ENCODE data around the gene TNKS1BP1.
"Not testable (repeated sequence)": the region's sequence is repeated elsewhere in the genome, so short reads cannot be mapped to it uniquely, and the experiment has no call there.

The TNKS1BP1 gene

DNA sequence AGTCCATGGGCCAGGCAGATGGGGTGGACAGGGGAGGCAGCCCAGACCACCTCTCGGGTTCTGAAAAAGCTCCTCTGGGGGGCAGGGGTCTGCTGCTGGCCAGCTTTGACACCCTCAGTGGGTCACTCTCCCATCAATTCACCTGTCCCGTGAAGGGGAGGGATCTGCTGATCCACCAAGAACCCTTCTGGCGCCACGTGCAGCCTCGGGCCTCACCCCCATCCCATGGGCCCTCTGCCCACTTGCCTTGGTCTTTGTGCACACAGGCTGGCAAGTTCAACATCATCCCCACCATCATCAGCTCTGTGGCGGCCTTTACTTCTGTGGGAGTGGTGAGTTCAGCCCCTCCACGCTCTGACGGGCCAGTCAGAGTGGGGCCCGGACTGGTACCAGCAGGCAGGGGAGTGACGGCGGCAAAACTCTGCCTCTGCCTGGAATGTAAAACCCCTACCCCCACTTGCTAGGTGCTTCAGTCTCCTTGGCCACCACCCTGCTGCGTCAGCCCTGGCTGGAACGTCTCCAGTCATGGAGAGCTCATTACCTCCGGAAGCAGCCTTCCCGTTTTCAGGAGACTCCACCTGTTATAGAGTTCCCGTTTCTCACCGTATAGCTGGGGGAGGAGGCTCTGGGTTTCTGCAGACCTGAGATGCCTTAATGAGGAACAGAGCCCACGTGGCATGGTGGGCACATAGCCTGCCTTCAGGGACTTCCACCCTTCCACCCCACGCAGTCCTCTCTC, 43.5 kb upstream of the TNKS1BP1 start:
- H3K4me3 ChIP-seq (ENCODE audit: low read depth, low read length) = no peak overlapping the region
- TF ChIP-seq, protein P1, sequence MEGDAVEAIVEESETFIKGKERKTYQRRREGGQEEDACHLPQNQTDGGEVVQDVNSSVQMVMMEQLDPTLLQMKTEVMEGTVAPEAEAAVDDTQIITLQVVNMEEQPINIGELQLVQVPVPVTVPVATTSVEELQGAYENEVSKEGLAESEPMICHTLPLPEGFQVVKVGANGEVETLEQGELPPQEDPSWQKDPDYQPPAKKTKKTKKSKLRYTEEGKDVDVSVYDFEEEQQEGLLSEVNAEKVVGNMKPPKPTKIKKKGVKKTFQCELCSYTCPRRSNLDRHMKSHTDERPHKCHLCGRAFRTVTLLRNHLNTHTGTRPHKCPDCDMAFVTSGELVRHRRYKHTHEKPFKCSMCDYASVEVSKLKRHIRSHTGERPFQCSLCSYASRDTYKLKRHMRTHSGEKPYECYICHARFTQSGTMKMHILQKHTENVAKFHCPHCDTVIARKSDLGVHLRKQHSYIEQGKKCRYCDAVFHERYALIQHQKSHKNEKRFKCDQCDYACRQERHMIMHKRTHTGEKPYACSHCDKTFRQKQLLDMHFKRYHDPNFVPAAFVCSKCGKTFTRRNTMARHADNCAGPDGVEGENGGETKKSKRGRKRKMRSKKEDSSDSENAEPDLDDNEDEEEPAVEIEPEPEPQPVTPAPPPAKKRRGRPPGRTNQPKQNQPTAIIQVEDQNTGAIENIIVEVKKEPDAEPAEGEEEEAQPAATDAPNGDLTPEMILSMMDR (IDR thresholded peaks at IDR 0.05; ENCODE audit: insufficient read depth, low read depth, low read length, missing control alignments) = no peak
- no peak for DNase-seq (ENCODE audit: low read depth)

DNA sequence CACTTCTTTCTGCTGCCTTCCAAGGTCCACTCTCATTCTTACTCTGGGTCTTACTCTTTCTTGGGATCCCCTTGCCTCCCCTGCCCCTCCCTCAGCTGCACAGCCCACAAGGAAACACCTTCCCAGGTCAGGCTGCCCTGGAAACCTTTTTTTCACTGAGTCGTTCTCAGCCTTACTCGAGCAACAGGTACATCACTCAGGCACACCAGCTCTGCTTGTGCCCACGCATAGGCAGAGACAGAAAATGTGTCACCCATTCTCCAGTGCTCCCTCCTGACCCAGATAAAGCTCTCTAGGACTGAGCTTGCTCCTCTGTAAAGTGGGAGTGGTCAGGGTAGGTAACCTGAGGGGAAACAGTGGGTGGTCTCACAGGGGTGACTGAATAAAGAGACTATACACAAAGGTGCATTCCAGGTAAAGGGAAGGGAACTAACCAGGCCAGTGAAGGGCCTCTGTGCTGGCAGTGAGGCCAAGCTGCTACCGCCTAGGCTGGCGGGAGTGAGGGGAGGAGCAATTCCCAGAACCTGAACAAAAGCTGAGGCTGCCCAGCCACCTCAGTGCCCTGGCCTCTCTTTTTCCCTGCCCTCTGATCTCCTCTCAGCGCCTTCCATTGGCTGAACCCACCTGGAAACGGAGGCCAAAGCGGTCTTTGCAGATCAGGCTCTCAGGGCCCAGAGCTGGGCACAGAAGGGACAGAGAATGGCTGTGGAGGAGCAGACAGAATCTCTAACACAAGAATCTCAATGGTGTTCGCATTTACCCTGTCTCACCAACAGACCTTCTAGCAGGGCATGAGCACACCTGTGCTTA, 40.3 kb upstream of the TNKS1BP1 start:
- DNase-seq (ENCODE audit: low read depth) = no peak
- no peak overlapping the region for H3K4me3 ChIP-seq (ENCODE audit: low read depth, low read length)
- TF ChIP-seq, protein P1 (IDR thresholded peaks at IDR 0.05; ENCODE audit: insufficient read depth, low read depth, low read length, missing control alignments) = no peak

DNA sequence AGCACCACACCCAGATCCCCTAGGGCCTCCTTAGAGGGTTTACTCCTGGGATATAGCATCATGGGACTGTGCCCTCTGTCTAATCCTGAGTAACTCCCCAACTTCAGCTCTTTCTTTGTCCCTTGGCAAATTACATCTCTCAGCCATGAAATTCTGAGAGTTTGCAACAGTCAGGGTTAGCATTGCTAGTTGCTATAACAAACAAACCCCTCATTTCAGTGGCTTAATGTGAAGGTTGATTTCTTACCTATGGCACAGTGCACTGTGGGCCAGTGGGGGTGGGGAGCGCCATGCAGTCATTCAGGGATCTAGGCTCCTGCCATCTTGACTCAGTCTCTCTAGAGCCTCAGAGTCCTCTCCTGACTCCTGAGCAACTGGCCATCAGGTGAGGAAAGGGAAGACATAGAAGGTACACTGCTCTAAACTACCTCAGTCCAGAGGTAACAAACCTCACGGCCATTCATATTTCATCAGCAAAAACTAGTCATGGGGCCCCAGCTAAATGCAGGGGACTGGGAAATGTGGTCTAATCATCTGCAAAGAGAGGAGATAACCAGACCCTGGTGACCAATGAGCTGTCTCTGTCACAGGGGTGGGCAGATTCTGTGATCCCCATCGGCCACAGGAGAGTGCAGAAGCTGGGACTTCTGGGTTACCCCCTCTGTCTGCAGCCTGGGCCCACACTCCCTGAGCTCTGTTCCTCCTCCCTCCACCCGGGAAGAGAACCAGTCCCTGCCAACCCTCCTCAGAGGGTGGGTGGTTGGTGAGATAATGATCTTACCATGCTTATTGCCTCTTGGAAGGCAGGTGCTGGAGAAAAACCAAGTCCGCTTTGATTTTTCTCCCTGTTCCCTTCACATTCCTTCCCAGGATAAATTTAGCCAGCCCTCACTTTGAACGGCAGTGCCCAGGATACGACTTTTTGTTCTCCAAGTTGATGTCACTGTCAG, 38.7 kb upstream of the TNKS1BP1 start:
- no peak for DNase-seq (ENCODE audit: low read depth)
- TF ChIP-seq, protein P1 (IDR thresholded peaks at IDR 0.05; ENCODE audit: insufficient read depth, low read depth, low read length, missing control alignments) = no peak
- H3K4me3 ChIP-seq (ENCODE audit: low read depth, low read length) = no peak overlapping the region

DNA sequence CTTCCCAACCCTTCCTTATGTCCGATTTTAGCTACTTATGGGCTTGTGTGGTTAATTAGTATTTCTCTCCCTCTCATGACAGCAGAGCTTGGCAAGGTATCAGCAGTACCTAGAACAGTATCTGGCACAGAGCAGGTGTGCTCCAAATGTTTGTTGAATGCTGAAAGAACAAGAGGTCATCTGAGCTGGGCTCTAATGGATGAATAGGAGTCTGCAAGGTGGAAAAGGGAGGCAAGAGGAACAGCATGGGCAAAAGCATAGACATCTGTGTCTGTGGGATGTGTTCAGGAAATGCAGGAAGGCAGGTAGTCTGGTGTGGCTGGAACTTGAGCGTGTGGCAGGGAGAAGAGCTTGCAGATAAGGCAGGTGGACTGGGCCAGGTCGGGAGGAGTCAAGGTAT, 37.2 kb upstream of the TNKS1BP1 start:
- no peak for DNase-seq (ENCODE audit: low read depth)
- TF ChIP-seq, protein P1 (IDR thresholded peaks at IDR 0.05; ENCODE audit: insufficient read depth, low read depth, low read length, missing control alignments) = no peak
- no peak overlapping the region for H3K4me3 ChIP-seq (ENCODE audit: low read depth, low read length)

DNA sequence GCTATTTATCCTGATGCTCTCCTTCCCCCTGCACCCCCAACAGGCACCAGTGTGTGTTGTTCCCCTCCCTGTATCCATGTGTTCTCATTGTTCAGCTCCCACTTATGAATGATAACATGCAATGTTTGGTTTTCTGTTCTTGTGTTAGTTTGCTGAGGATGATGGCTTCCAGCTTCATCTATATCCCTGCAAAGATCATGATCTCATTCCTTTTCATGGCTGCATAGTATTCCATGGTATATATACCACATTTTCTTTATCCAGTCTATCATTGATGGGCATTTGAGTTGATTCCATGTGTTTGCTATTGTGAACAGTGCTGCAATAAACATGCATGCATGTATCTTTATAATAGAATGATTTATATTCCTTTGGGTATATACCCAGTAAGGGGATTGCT, 36.7 kb upstream of the TNKS1BP1 start:
- not testable (repeated sequence) for DNase-seq (ENCODE audit: low read depth); H3K4me3 ChIP-seq (ENCODE audit: low read depth, low read length)

DNA sequence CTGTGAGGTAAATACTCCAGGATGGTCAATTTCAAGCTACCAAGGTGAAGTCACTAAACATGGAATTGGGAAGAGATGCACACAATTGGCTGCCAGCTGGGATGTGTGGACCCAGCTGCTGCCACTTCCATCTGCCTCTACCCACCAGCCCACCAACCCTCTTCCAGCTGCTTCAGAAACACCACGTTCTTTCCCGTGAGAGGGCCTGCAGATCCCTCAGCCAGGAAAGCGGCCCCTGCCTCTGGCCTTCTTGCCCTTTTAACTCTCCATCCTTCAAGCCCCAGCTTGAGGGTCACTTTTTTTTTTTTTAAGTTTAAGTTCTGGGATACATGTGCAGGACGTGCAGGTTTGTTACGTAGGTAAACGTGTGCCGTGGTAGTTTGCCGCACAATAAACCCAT, 36.2 kb upstream of the TNKS1BP1 start:
- no peak for DNase-seq (ENCODE audit: low read depth)
- no peak overlapping the region for H3K4me3 ChIP-seq (ENCODE audit: low read depth, low read length)
- TF ChIP-seq, protein P1 (IDR thresholded peaks at IDR 0.05; ENCODE audit: insufficient read depth, low read depth, low read length, missing control alignments) = no peak
